HFFc6 (cell line): ENCODE results near the gene TMEM272. TPM values are rescaled to one million over a fixed set of nuclear protein-coding genes. Genes with fewer than 3 reads are reported as not detected.

Experiments
- DNase-seq: peaks from one replicate; pipeline ENCODE4 v3.0.0-alpha.2; 2018
- H3K27ac Mint-ChIP-seq: 2 replicates; pipeline ENCODE4 v1.8.0; 2020; ENCODE audit warnings: mild to moderate bottlenecking, mixed read lengths
- H3K27me3 Mint-ChIP-seq: 2 replicates; pipeline ENCODE4 v1.8.0; 2021; ENCODE audit warnings: mild to moderate bottlenecking, moderate library complexity, mixed read lengths; ENCODE audit not compliant: insufficient read depth
- H3K36me3 Mint-ChIP-seq: 2 replicates; pipeline ENCODE4 v1.8.0; 2021; ENCODE audit warnings: low read depth, mixed read lengths
- H3K4me1 Mint-ChIP-seq: 2 replicates; pipeline ENCODE4 v1.8.0; 2020; ENCODE audit warnings: low read depth, mixed read lengths
- H3K4me3 Mint-ChIP-seq: 2 replicates; pipeline ENCODE4 v1.8.0; 2020; ENCODE audit warnings: mild to moderate bottlenecking, moderate library complexity, mixed read lengths
- H3K9me3 Mint-ChIP-seq: 2 replicates; pipeline ENCODE4 v1.8.0; 2020; ENCODE audit warnings: mild to moderate bottlenecking, mixed read lengths
- CTCF ChIP-seq: fragments of 200-600 bp; sonication (generic); IDR thresholded peaks from 2 replicates; pipeline ENCODE4 v1.5.0; 2021; ENCODE audit warnings: antibody characterized with exemption, mild to moderate bottlenecking
- total RNA-seq, 6 experiments: library from RNA; stranded (reverse); fragmentation: NEBNext Ultra II Directional; extraction: Animal tissue kit (Norgen Biotek cat#: 25700); gene quantifications; 2 replicates in 1 of 6; 3 replicates in 5 of 6; pipeline ENCODE4 v1.2.3, GENCODE V29; 2021

The TMEM272 gene
- total RNA-seq, 6 experiments from 2014 or later = not detected

GRCh38 chr13:51776179-51776578 is 68.8 kb downstream of the TMEM272 start:
- Mint-ChIP-seq H3K27me3 (peaks cover 8% of the 10 kb centered on the region; the same call in 1 of the 2 replicates), H3K27ac (no peak overlapping the region), H3K36me3 (no peaks in the 10 kb centered on the region), H3K9me3 (no peaks in the 10 kb centered on the region), H3K4me3 (no peak overlapping the region), H3K4me1 (no peaks in the 10 kb centered on the region)
- TF ChIP-seq CTCF = no peak
- DNase-seq = no peak

- Mint-ChIP-seq H3K4me3 (no peak overlapping the region), H3K27me3 (peaks cover 8% of the 10 kb centered on the region), H3K27ac (no peak overlapping the region), H3K9me3 (no peaks in the 10 kb centered on the region), H3K4me1 (no peaks in the 10 kb centered on the region), H3K36me3 (no peaks in the 10 kb centered on the region)
- TF ChIP-seq CTCF = no peak
- DNase-seq = no peak
Measured at GRCh38 chr13:51773515-51773914, 71.5 kb downstream of the TMEM272 start.

- Mint-ChIP-seq H3K27ac (no peak overlapping the region), H3K4me1 (no peaks in the 10 kb centered on the region), H3K27me3 (peaks cover 12% of the 10 kb centered on the region), H3K36me3 (no peaks in the 10 kb centered on the region), H3K9me3 (no peaks in the 10 kb centered on the region), H3K4me3 (no peak overlapping the region)
- no peak for TF ChIP-seq CTCF
- no peak for DNase-seq
Measured at GRCh38 chr13:51772781-51773180, 72.2 kb downstream of the TMEM272 start.

- no peaks in the 10 kb centered on the region for H3K36me3 Mint-ChIP-seq
- no peak for DNase-seq
- H3K4me1 Mint-ChIP-seq = no peaks in the 10 kb centered on the region
- H3K9me3 Mint-ChIP-seq = no peaks in the 10 kb centered on the region
- peaks cover 11% of the 10 kb centered on the region for H3K27me3 Mint-ChIP-seq
- H3K27ac Mint-ChIP-seq = no peak overlapping the region
- H3K4me3 Mint-ChIP-seq = no peak overlapping the region
- TF ChIP-seq CTCF = no peak
Measured at GRCh38 chr13:51772105-51772455, 72.9 kb downstream of the TMEM272 start.

GRCh38 chr13:51771418-51772104 is 73.4 kb downstream of the TMEM272 start:
- Mint-ChIP-seq H3K4me1 (no peaks in the 10 kb centered on the region), H3K27ac (no peak overlapping the region), H3K27me3 (peaks cover 10% of the 10 kb centered on the region), H3K4me3 (no peak overlapping the region), H3K9me3 (no peaks in the 10 kb centered on the region), H3K36me3 (peaks cover 3% of the 10 kb centered on the region; the same call in 1 of the 2 replicates)
- no peak for DNase-seq
- no peak for TF ChIP-seq CTCF
